Activated CD4-positive, alpha-beta memory T cell treated with anti-CD3 and anti-CD28 coated beads for 36 hours (primary cell): ENCODE measurements around the gene SIGLEC6. TPM values are rescaled to one million over a fixed set of nuclear protein-coding genes. Genes with fewer than 3 reads are reported as not detected.
"Not testable (repeated sequence)": the region's sequence is repeated elsewhere in the genome, so short reads cannot be mapped to it uniquely, and the experiment has no call there.

ENCODE experiments used
- CTCF ChIA-PET: fragments of 350-600 bp; sonication (Branson Sonifier 250); formaldehyde crosslinking; loops from one replicate; lab custom pipeline; 2021; ENCODE audit warnings: antibody characterized with exemption, inconsistent platforms; lab: Charles Lee
- POLR2A ChIA-PET: fragments of 350-600 bp; sonication (Branson Sonifier 250); formaldehyde crosslinking; loops from one replicate; lab custom pipeline; 2021; ENCODE audit warnings: antibody characterized with exemption; lab: Charles Lee
- DNase-seq: peaks from one replicate; pipeline ENCODE4 v3.0.0-alpha.2; 2020
- H3K27ac Mint-ChIP-seq: one replicate; pipeline ENCODE4 v1.8.0; 2021; ENCODE audit warnings: mixed read lengths
- H3K27me3 Mint-ChIP-seq: one replicate; pipeline ENCODE4 v1.8.0; 2021; ENCODE audit warnings: mixed read lengths
- H3K36me3 Mint-ChIP-seq: one replicate; pipeline ENCODE4 v1.8.0; 2021; ENCODE audit warnings: mixed read lengths
- H3K4me1 Mint-ChIP-seq: one replicate; pipeline ENCODE4 v1.8.0; 2021; ENCODE audit warnings: low read depth, mixed read lengths
- H3K4me3 Mint-ChIP-seq: one replicate; pipeline ENCODE4 v1.8.0; 2021; ENCODE audit warnings: mild to moderate bottlenecking, mixed read lengths
- H3K9me3 Mint-ChIP-seq: one replicate; pipeline ENCODE4 v1.8.0; 2021; ENCODE audit warnings: mixed read lengths
- intact Hi-C: fragments of 100-400 bp; cut with micrococcal nuclease; formaldehyde crosslinking; loops from one replicate; pipeline ENCODE4 v1.15.1; 2023
- total RNA-seq, 2 experiments: library from RNA; stranded (reverse); gene quantifications; one replicate each; pipeline ENCODE4 v1.2.3, GENCODE V29; 2021

The SIGLEC6 gene
- total RNA-seq, 2 experiments from 2014 or later: not detected

- peaks cover under 1% of the 10 kb centered on the region for H3K27me3 Mint-ChIP-seq
- peaks cover 11% of the 10 kb centered on the region for H3K4me1 Mint-ChIP-seq
- no peak overlapping the region for H3K27ac Mint-ChIP-seq
- ChIA-PET CTCF (interaction anchor here (1.0 kb wide), 2 partner anchors 31 to 105 kb away, joined by 3 to 5 read pairs; no protein-coding TSS in a partner anchor), POLR2A (no interaction called here)
- H3K9me3 Mint-ChIP-seq: peaks cover 5% of the 10 kb centered on the region
- no peak overlapping the region for H3K4me3 Mint-ChIP-seq
- intact Hi-C loops: no loop called here
- DNase-seq: no peak
- no peaks in the 10 kb centered on the region for H3K36me3 Mint-ChIP-seq
Measured at GRCh38 chr19:51503896-51504295, 27.6 kb downstream of the SIGLEC6 start.

- ChIA-PET POLR2A (interaction anchor here (0.7 kb wide), 1 partner anchor 14 kb away, joined by 3 read pairs; no protein-coding TSS in a partner anchor), CTCF (interaction anchor here (1.0 kb wide), 1 partner anchor 10 kb away, joined by 4 read pairs; no protein-coding TSS in a partner anchor)
- no peak for DNase-seq
- Mint-ChIP-seq H3K4me3 (no peak overlapping the region), H3K9me3 (peaks cover 5% of the 10 kb centered on the region), H3K27me3 (peaks cover 4% of the 10 kb centered on the region), H3K27ac (no peak overlapping the region), H3K4me1 (peaks cover 11% of the 10 kb centered on the region), H3K36me3 (no peaks in the 10 kb centered on the region)
- intact Hi-C loops: no loop called here
Measured at GRCh38 chr19:51503286-51503817, 28.1 kb downstream of the SIGLEC6 start.

GRCh38 chr19:51501594-51502263 is 29.7 kb downstream of the SIGLEC6 start, which contains the start of gene SIGLEC12:
SIGLEC12 (minus strand) TSS chr19:51501800; CDS start chr19:51501733, 67 bp downstream.
- Mint-ChIP-seq H3K4me1 (peaks cover 11% of the 10 kb centered on the region), H3K27ac (peak within 1 kb of the TSS; percentile 6), H3K27me3 (peaks cover 4% of the 10 kb centered on the region), H3K36me3 (no peaks in the 10 kb centered on the region), H3K4me3 (no peak within 1 kb of the TSS), H3K9me3 (peaks cover 5% of the 10 kb centered on the region)
- ChIA-PET CTCF (no interaction called here), POLR2A (no interaction called here)
- intact Hi-C loops: no loop called here
- DNase-seq: peak; percentile 53

GRCh38 chr19:51500931-51501330 is 30.5 kb downstream of the SIGLEC6 start:
- DNase-seq, H3K27me3 Mint-ChIP-seq, H3K9me3 Mint-ChIP-seq, CTCF ChIA-PET, POLR2A ChIA-PET, H3K4me3 Mint-ChIP-seq, H3K36me3 Mint-ChIP-seq, H3K27ac Mint-ChIP-seq, intact Hi-C loops: not testable (repeated sequence)
- H3K4me1 Mint-ChIP-seq: peaks cover 11% of the 10 kb centered on the region

GRCh38 chr19:51497666-51498065 is 33.8 kb downstream of the SIGLEC6 start:
- no peaks in the 10 kb centered on the region for H3K36me3 Mint-ChIP-seq
- H3K4me3 Mint-ChIP-seq: no peak overlapping the region
- ChIA-PET CTCF (interaction anchor here (1.9 kb wide), 1 partner anchor 25 kb away, joined by 7 read pairs; no protein-coding TSS in a partner anchor), POLR2A (no interaction called here)
- no peak overlapping the region for H3K27ac Mint-ChIP-seq
- peaks cover 11% of the 10 kb centered on the region for H3K4me1 Mint-ChIP-seq
- H3K27me3 Mint-ChIP-seq: peaks cover 15% of the 10 kb centered on the region
- no peaks in the 10 kb centered on the region for H3K9me3 Mint-ChIP-seq
- intact Hi-C loops: no loop called here
- no peak for DNase-seq

- POLR2A ChIA-PET: no interaction called here
- intact Hi-C loops: no loop called here
Measured at GRCh38 chr19:51493776-51494175, 37.7 kb downstream of the SIGLEC6 start.

GRCh38 chr19:51491586-51491985 is 39.9 kb downstream of the SIGLEC6 start:
- ChIA-PET POLR2A (no interaction called here), CTCF (no interaction called here)
- H3K27me3 Mint-ChIP-seq: peaks cover 14% of the 10 kb centered on the region
- no peak for DNase-seq
- no peaks in the 10 kb centered on the region for H3K36me3 Mint-ChIP-seq
- no peak overlapping the region for H3K27ac Mint-ChIP-seq
- intact Hi-C loops: no loop called here
- H3K9me3 Mint-ChIP-seq: no peaks in the 10 kb centered on the region
- H3K4me3 Mint-ChIP-seq: no peak overlapping the region
- H3K4me1 Mint-ChIP-seq: peaks cover 12% of the 10 kb centered on the region

More at GRCh38 chr19:51493776-51494175, 37.7 kb downstream of the SIGLEC6 start:
- CTCF ChIA-PET: no interaction called here
- Mint-ChIP-seq H3K27ac (no peak overlapping the region), H3K27me3 (peaks cover 17% of the 10 kb centered on the region), H3K4me3 (no peak overlapping the region), H3K4me1 (peaks cover 6% of the 10 kb centered on the region), H3K9me3 (no peaks in the 10 kb centered on the region), H3K36me3 (no peaks in the 10 kb centered on the region)
- DNase-seq: no peak

GRCh38 chr19:51490676-51491075 is 40.8 kb downstream of the SIGLEC6 start:
- CTCF ChIA-PET: interaction anchor here (2.0 kb wide), 1 partner anchor 17 kb away, joined by 6 read pairs; no protein-coding TSS in a partner anchor
- no peaks in the 10 kb centered on the region for H3K36me3 Mint-ChIP-seq
- intact Hi-C loops: no loop called here

GRCh38 chr19:51489113-51489512 is 42.4 kb downstream of the SIGLEC6 start:
- DNase-seq: peak; percentile 30
- H3K4me1 Mint-ChIP-seq: peaks cover 12% of the 10 kb centered on the region
- POLR2A ChIA-PET: interaction anchor here (0.7 to 1.0 kb wide), 3 partner anchors 14 to 48 kb away, joined by 3 to 4 read pairs (median 3); no protein-coding TSS in a partner anchor
- H3K4me3 Mint-ChIP-seq: no peak overlapping the region
- intact Hi-C loops: no loop called here
- H3K36me3 Mint-ChIP-seq: no peaks in the 10 kb centered on the region
- no peaks in the 10 kb centered on the region for H3K9me3 Mint-ChIP-seq
- CTCF ChIA-PET: interaction anchor here (1.2 to 2.0 kb wide), 3 partner anchors 16 to 230 kb away, joined by 3 to 6 read pairs (median 6); no protein-coding TSS in a partner anchor
- peaks cover 24% of the 10 kb centered on the region for H3K27me3 Mint-ChIP-seq
- peak overlapping the region; percentile 50 for H3K27ac Mint-ChIP-seq

More at GRCh38 chr19:51490676-51491075, 40.8 kb downstream of the SIGLEC6 start:
- Mint-ChIP-seq H3K4me1 (peaks cover 12% of the 10 kb centered on the region), H3K27me3 (peaks cover 17% of the 10 kb centered on the region), H3K4me3 (no peak overlapping the region), H3K27ac (no peak overlapping the region), H3K9me3 (no peaks in the 10 kb centered on the region)
- POLR2A ChIA-PET: no interaction called here
- DNase-seq: no peak

GRCh38 chr19:51488491-51488890 is 43.0 kb downstream of the SIGLEC6 start:
- ChIA-PET CTCF (interaction anchor here (1.8 to 2.0 kb wide), 2 partner anchors 15 to 27 kb away, joined by 6 read pairs; no protein-coding TSS in a partner anchor), POLR2A (interaction anchor here (0.9 to 1.0 kb wide), 2 partner anchors 22 to 47 kb away, joined by 3 to 4 read pairs; no protein-coding TSS in a partner anchor)
- H3K36me3 Mint-ChIP-seq: no peaks in the 10 kb centered on the region
- peaks cover 19% of the 10 kb centered on the region for H3K27me3 Mint-ChIP-seq
- no peaks in the 10 kb centered on the region for H3K9me3 Mint-ChIP-seq
- no peak for DNase-seq
- H3K4me1 Mint-ChIP-seq: peaks cover 12% of the 10 kb centered on the region
- no peak overlapping the region for H3K4me3 Mint-ChIP-seq
- intact Hi-C loops: no loop called here
- H3K27ac Mint-ChIP-seq: no peak overlapping the region

- CTCF ChIA-PET: interaction anchor here (0.7 to 1.1 kb wide), 3 partner anchors 13 to 171 kb away, joined by 3 to 5 read pairs (median 3); partner anchors contain the start of gene SIGLEC10
- Mint-ChIP-seq H3K9me3 (no peaks in the 10 kb centered on the region), H3K27me3 (peaks cover 11% of the 10 kb centered on the region), H3K27ac (no peak overlapping the region), H3K36me3 (no peaks in the 10 kb centered on the region), H3K4me3 (no peak overlapping the region), H3K4me1 (peaks cover 12% of the 10 kb centered on the region)
- intact Hi-C loops: no loop called here
- DNase-seq: no peak
- POLR2A ChIA-PET: no interaction called here
Measured at GRCh38 chr19:51485960-51486660, 45.4 kb downstream of the SIGLEC6 start.
